Osteoblast (primary cell): ENCODE data around the gene HAND1. TPM values are rescaled to one million over a fixed set of nuclear protein-coding genes. Genes with fewer than 3 reads are reported as not detected.

Experiments used
- DNase-seq: peaks from one replicate; pipeline ENCODE4 v3.0.0; 2011; ENCODE audit warnings: low spot score, mixed read lengths; ENCODE audit not compliant: insufficient read length; ENCODE audit errors: missing footprints
- H2AFZ ChIP-seq: 2 replicates; pipeline ENCODE4 v1.6.0; 2011; ENCODE audit warnings: mild to moderate bottlenecking, low read length
- H3K27ac ChIP-seq: 2 replicates; pipeline ENCODE4 v1.5.1; 2011; ENCODE audit warnings: mild to moderate bottlenecking, low read depth, low read length, moderate library complexity
- H3K27me3 ChIP-seq: 2 replicates; pipeline ENCODE4 v1.6.0; 2012; ENCODE audit warnings: mild to moderate bottlenecking, control low read depth, inconsistent platforms, low read length, moderate library complexity; ENCODE audit not compliant: insufficient read depth
- H3K36me3 ChIP-seq: 2 replicates; pipeline ENCODE4 v1.5.1; 2011; ENCODE audit warnings: mild to moderate bottlenecking, low read length, control low read depth, moderate library complexity; ENCODE audit not compliant: insufficient read depth
- H3K4me1 ChIP-seq: 2 replicates; pipeline ENCODE4 v1.5.1; 2011; ENCODE audit warnings: mild to moderate bottlenecking, low read length, control low read depth, moderate library complexity; ENCODE audit not compliant: insufficient read depth
- H3K4me2 ChIP-seq: 2 replicates; pipeline ENCODE4 v1.6.0; 2011; ENCODE audit warnings: mild to moderate bottlenecking, low read length; ENCODE audit not compliant: insufficient read depth
- H3K4me3 ChIP-seq: fragments of 200-600 bp; sonication (generic); 3 replicates; pipeline ENCODE4 v1.5.1; 2012; ENCODE audit warnings: mild to moderate bottlenecking, low read length, inconsistent platforms; ENCODE audit not compliant: insufficient read depth
- H3K79me2 ChIP-seq: 2 replicates; pipeline ENCODE4 v1.6.0; 2012; ENCODE audit warnings: mild to moderate bottlenecking, low read length, control low read depth, inconsistent platforms; ENCODE audit not compliant: insufficient read depth
- H3K9me3 ChIP-seq: 2 replicates; pipeline ENCODE4 v1.5.1; 2011; ENCODE audit warnings: low read depth, low read length, control low read depth
- H4K20me1 ChIP-seq: 2 replicates; pipeline ENCODE4 v1.6.0; 2012; ENCODE audit warnings: mild to moderate bottlenecking, low read length, control low read depth; ENCODE audit not compliant: insufficient read depth
- total RNA-seq: library from RNA; depleted of rRNA; stranded (reverse); fragments of >200 nt; gene quantifications from 2 replicates; pipeline ENCODE4 v1.2.3, GENCODE V29; 2012
- TF ChIP-seq, protein P1 (sequence below): IDR thresholded peaks from 2 replicates; pipeline ENCODE4 v1.5.1; 2011; ENCODE audit warnings: mild to moderate bottlenecking, low read depth, low read length, moderate library complexity; ENCODE audit errors: extremely low read depth

Gene HAND1
- total RNA-seq, 1 donor = not detected

DNA sequence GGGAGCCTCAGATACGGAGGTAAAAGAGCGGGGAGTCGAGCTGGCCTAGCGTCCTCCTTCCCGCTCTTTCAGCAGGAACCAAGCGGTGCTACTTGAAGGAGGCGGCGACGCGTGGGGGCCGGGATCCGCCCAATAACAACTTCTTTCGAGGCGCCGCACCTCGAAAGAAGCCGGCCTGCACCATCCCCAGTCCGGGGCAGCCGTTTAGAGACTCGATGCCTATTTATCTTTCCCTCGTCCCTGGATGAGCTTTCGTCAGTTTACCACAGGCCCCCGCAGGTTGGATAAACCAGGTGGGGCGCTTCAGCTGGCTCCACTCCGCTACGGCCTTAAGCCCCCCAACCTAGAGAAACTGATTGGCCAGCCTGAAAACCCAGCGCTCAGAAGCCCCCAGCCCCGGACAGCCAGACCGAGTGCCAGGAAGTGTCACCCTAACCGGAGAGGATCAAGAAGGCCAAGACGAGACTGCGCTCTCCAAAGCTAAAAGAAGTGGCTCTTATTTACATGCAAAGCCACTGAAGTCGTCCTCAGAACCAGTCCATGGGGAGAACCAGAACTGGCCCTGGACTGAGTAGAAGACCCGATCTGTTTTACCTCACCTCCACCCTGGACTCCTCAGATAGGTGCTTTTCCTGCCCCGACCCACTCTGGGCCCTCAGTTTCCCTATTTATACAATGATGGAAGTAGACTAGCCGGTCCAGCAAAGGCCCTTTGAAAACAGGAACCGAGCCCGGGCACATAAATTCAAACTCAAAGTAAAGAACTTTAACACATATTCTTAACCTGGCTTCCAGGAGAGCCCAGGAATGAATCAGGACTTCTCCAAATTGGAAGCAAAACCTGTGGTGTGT is 1.4 kb downstream of the HAND1 start:
- no peak for DNase-seq
- Histone ChIP-seq H3K4me1 (no peaks in the 10 kb centered on the region), H3K36me3 (no peaks in the 10 kb centered on the region), H3K27me3 (peaks cover 98% of the 10 kb centered on the region), H2AFZ (no peak overlapping the region), H3K4me2 (no peak overlapping the region), H3K79me2 (no peaks in the 10 kb centered on the region), H3K9me3 (no peaks in the 10 kb centered on the region), H3K4me3 (no peak overlapping the region), H3K27ac (no peak overlapping the region), H4K20me1 (no peaks in the 10 kb centered on the region)
- TF ChIP-seq, protein P1, sequence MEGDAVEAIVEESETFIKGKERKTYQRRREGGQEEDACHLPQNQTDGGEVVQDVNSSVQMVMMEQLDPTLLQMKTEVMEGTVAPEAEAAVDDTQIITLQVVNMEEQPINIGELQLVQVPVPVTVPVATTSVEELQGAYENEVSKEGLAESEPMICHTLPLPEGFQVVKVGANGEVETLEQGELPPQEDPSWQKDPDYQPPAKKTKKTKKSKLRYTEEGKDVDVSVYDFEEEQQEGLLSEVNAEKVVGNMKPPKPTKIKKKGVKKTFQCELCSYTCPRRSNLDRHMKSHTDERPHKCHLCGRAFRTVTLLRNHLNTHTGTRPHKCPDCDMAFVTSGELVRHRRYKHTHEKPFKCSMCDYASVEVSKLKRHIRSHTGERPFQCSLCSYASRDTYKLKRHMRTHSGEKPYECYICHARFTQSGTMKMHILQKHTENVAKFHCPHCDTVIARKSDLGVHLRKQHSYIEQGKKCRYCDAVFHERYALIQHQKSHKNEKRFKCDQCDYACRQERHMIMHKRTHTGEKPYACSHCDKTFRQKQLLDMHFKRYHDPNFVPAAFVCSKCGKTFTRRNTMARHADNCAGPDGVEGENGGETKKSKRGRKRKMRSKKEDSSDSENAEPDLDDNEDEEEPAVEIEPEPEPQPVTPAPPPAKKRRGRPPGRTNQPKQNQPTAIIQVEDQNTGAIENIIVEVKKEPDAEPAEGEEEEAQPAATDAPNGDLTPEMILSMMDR = no peak

DNA sequence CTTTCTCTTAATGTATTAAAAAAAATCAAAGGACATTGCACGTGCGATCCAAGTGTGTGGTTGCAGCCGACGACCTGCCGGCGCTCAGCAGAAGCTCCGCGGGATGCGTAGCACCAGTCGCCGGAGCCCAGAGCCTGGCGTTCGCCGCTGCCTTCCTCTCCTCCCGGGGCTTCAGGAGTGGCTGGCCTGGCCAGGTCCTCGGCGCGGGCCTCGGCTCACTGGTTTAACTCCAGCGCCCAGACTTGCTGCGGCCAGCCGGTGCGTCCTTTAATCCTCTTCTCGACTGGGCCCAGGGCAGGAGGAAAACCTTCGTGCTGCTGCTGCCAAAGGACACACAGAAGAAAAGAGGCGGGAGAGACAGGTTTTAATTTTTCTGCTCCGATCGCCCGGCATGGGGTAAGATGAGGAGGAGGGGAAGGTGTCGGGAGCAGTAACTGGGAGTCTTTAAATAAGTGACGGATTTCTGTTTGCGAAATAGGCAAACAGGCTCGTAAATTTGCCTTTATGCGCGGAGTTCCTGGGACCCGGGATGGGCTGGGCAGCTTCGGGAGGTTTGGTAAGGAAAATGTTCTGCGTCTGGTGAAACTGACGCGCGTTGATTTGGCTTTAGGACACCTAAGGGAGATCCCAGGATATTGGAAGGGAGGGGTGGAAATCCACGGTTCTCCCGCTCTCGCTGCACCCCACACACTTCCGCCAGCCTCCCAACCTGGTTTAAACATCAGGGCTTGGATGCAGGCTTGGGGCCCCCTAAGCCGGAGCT is 2.3 kb downstream of the HAND1 start:
- no peak overlapping the region for H3K4me3 ChIP-seq
- H3K27ac ChIP-seq = no peak overlapping the region
- DNase-seq = no peak
- TF ChIP-seq, protein P1 = no peak
- H4K20me1 ChIP-seq = no peaks in the 10 kb centered on the region
- H3K79me2 ChIP-seq = no peaks in the 10 kb centered on the region
- no peaks in the 10 kb centered on the region for H3K9me3 ChIP-seq
- H2AFZ ChIP-seq = no peak overlapping the region
- peaks cover 98% of the 10 kb centered on the region for H3K27me3 ChIP-seq
- H3K36me3 ChIP-seq = no peaks in the 10 kb centered on the region
- H3K4me1 ChIP-seq = no peaks in the 10 kb centered on the region
- no peak overlapping the region for H3K4me2 ChIP-seq

DNA sequence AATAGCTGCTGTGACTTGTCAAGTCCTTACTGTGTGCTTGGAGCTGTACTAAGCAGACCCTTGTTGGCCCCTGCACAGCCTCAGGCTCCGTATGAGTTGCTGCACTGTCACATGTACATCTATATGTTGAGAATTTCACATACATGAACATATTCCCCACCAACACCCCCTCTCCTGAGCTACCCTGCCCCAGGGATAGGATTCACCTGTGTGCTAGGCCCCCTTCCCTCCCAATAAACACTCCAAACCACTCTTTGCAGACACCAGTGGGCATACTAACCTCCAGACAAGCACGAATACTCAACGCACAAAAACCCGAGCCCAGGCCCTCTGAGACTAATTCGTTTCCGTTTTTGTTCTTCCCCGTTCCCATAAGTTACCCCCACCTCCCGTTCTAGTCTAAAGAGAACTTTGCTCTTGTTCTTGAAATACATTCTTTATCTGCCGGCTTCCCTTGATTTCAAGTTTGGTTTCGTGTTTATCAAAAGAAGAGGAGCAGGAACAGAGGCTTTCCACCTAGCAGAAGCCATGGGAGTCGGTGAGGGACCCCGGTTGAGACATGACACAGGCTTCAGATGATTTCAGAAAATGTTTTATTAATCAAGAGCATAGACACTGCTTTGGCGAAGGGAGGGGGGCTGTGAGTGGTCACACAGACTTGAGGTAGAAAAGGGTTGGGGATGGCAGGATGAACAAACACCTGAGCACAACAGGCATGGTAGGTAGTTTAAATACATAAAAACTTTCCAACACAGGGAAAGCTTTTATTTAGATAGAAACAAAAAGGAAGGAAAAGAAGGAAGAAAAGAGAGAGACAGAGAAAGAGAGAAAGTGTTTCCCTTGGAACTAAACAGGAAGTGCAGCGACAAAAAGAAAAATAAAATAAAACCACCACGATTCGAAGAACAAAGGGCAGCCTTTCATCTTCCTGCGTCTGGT is 3.4 kb downstream of the HAND1 start:
- Histone ChIP-seq H3K4me3 (no peak overlapping the region), H3K36me3 (no peaks in the 10 kb centered on the region), H3K4me2 (no peak overlapping the region), H2AFZ (no peak overlapping the region), H3K4me1 (no peaks in the 10 kb centered on the region), H3K27me3 (peaks cover 96% of the 10 kb centered on the region), H3K27ac (no peak overlapping the region), H3K9me3 (no peaks in the 10 kb centered on the region), H3K79me2 (no peaks in the 10 kb centered on the region), H4K20me1 (no peaks in the 10 kb centered on the region)
- DNase-seq = no peak
- TF ChIP-seq, protein P1 = no peak
